Erythroblast (primary cell): Measurements from ENCODE around the gene TPR.

Experiments
- GATA1 ChIP-seq: IDR thresholded peaks from 2 replicates; pipeline ENCODE4 v1.6.1; 2011; ENCODE audit warnings: low read depth, mild to moderate bottlenecking, control low read depth, low read length, moderate library complexity
- POLR2A ChIP-seq: IDR thresholded peaks from 2 replicates; pipeline ENCODE4 v1.6.1; 2011; ENCODE audit warnings: mild to moderate bottlenecking, low read length

DNA sequence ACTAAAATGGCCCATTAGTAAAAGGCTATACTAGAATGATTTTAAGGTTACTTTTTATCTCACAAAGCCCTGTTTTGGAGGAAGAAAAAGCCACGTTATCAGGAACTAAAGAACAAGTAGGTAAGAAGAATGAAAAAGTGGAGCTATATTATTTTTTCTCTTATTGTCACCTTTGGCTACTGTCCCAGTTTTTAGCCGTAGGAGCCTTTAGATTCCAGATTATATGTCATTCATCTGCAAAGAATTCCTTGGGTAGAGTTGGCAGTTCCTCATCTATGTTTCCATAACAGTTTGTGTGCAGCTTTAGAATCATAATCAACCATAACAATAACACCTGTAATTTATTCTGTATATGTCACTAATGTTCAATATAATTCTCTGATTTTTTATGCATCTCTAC is 83.8 kb downstream of the TPR start:
- no peak for TF ChIP-seq POLR2A
- no peak for TF ChIP-seq GATA1
